Gastrocnemius medialis (tissue), 4 donors: Measurements from ENCODE around the gene RTP5.

Experiments
- POLR2A ChIP-seq, 2 donors: fragments of 450-650 bp; IDR thresholded peaks; one replicate each; pipeline ENCODE4 v1.6.1; 2017; ENCODE audit warnings: antibody characterized with exemption in 2 of 2, mild to moderate bottlenecking in 2 of 2, moderate library complexity in 2 of 2
- TF ChIP-seq, protein P1 (sequence below), 5 experiments: fragments of 450-650 bp in 3 of 5; fragments of 200-600 bp in 2 of 5; sonication (generic) in 2 of 5; IDR thresholded peaks in 4 of 5; conservative IDR thresholded peaks in 1 of 5; 1 replicate in 4 of 5; 2 replicates in 1 of 5; pipeline ENCODE4 v1.5.1; 2016 to 2019; ENCODE audit warnings: antibody characterized with exemption in 5 of 5, mild to moderate bottlenecking in 3 of 5, moderate library complexity in 3 of 5

DNA sequence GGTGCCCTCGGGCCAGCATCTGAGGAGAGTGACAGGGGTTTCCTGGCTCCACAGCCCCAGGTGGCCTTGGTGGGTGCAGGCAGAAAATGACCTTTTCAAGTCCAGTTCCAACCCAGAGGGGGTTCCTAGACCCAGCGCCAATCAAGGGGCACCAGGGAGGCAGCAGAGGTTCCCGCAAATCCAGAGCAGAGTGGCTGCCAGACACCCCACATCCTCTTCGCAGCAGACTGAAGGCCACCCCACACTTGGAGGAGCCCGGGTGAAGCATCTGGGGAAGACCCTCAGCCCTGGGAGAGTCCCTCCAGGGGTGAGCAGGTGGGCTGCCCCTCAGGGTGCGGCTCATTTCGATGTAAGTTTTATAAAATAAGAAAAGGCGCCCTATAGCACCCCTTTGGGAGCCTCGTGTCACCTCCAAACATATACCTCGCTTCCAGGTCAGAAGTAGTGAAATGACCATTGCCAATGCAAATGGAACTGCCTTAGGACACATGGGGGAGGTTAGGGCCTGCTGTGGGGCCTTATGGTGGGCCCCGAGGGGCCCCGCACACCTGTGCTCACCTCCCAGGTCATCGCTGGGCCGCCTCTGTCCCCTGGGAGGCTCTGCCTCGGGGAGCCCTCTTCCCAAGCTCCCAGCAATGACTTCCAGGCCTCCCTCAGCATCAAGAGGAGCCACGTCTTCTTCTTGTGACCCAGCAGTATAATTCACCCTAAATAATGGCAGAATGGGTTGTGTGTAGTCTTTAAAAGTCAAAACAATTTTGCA lies 11.0 kb downstream of the RTP5 start:
- TF ChIP-seq, protein P1, sequence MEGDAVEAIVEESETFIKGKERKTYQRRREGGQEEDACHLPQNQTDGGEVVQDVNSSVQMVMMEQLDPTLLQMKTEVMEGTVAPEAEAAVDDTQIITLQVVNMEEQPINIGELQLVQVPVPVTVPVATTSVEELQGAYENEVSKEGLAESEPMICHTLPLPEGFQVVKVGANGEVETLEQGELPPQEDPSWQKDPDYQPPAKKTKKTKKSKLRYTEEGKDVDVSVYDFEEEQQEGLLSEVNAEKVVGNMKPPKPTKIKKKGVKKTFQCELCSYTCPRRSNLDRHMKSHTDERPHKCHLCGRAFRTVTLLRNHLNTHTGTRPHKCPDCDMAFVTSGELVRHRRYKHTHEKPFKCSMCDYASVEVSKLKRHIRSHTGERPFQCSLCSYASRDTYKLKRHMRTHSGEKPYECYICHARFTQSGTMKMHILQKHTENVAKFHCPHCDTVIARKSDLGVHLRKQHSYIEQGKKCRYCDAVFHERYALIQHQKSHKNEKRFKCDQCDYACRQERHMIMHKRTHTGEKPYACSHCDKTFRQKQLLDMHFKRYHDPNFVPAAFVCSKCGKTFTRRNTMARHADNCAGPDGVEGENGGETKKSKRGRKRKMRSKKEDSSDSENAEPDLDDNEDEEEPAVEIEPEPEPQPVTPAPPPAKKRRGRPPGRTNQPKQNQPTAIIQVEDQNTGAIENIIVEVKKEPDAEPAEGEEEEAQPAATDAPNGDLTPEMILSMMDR (IDR thresholded peaks at IDR 0.05 in 4 of 5, conservative IDR thresholded peaks at IDR 0.05 in 1 of 5) = no peak
- TF ChIP-seq POLR2A (IDR thresholded peaks at IDR 0.05) = no peak
